Heart right ventricle (tissue), 16 donors: ENCODE data around the gene GARRE1. TPM values are rescaled to one million over a fixed set of nuclear protein-coding genes. Genes with fewer than 3 reads are reported as not detected.

Experiments used
- ATAC-seq, 8 donors: fragments of 200-7000 bp; cut with Tn5 transposase; one replicate each; pipeline ENCODE4 v1.9.1; 2020; ENCODE audit warnings: mild to moderate bottlenecking in 8 of 8, moderate library complexity in 8 of 8, moderate number of reproducible peaks in 1 of 8
- DNase-seq, 2 donors: peaks; one replicate each; pipeline ENCODE4 v3.0.0-alpha.2; 2020
- H3K27ac ChIP-seq, 10 donors: fragments of 200-600 bp; sonication (generic) in 2 of 10; one replicate each; pipeline versions ENCODE4 v1.5.0 to v1.8.0; 2020 to 2022; ENCODE audit warnings: mild to moderate bottlenecking in 3 of 10
- H3K27me3 ChIP-seq, 7 donors: fragments of 200-600 bp; one replicate each; pipeline ENCODE4 v1.8.0; 2021 to 2022; ENCODE audit warnings: mild to moderate bottlenecking in 2 of 7
- H3K36me3 ChIP-seq, 9 donors: fragments of 200-600 bp; sonication (generic) in 1 of 9; one replicate each; pipeline versions ENCODE4 v1.5.0 to v1.8.0; 2020 to 2022; ENCODE audit warnings: mild to moderate bottlenecking in 2 of 9
- H3K4me1 ChIP-seq, 9 donors: fragments of 200-600 bp; sonication (generic) in 1 of 9; one replicate each; pipeline versions ENCODE4 v1.5.0 to v1.8.0; 2020 to 2022; ENCODE audit warnings: mild to moderate bottlenecking in 4 of 9
- H3K4me3 ChIP-seq, 10 donors: fragments of 200-600 bp; sonication (generic) in 2 of 10; one replicate each; pipeline versions ENCODE4 v1.5.0 to v1.8.0; 2020 to 2022; ENCODE audit warnings: mild to moderate bottlenecking in 7 of 10, moderate library complexity in 2 of 10
- H3K9me3 ChIP-seq, 11 donors: fragments of 200-600 bp in 10 of 11; sonication (generic) in 2 of 11; one replicate each; pipeline versions ENCODE4 v1.5.0 to v1.8.0; 2013 to 2022; ENCODE audit warnings: mild to moderate bottlenecking in 2 of 11, control low read depth in 1 of 11, moderate library complexity in 1 of 11
- WGBS, 2 donors: extraction: QIAGEN DNeasy Blood & Tissue Kit; methylation state at CpG; one replicate each; pipeline ENCODE4 v1.1.7; 2013; ENCODE audit warnings: inconsistent platforms in 1 of 2; 5-methylcytosine and 5-hydroxymethylcytosine counted together
- intact Hi-C, 10 donors: fragments of 100-400 bp; cut with DNase I; formaldehyde crosslinking; loops; one replicate each; pipeline versions ENCODE4 v1.11.1 to v1.14.2; 2022
- polyA plus RNA-seq, 2 donors: library from polyadenylated mRNA; stranded (reverse); fragments of 200-250 nt; gene quantifications; one replicate each; pipeline ENCODE4 v1.2.3, GENCODE V29; 2013
- total RNA-seq, 10 donors: library from RNA; stranded (reverse); fragmentation: NEBNext Ultra II Directional in 3 of 10; extraction: Animal tissue kit (Norgen Biotek cat#: 25700) in 3 of 10; gene quantifications; one replicate each; pipeline versions ENCODE4 v1.2.1 to v1.2.4, GENCODE V29; 2021 to 2023
- TF ChIP-seq, protein P1 (sequence below), 9 donors: fragments of 200-600 bp; sonication (generic) in 2 of 9; IDR thresholded peaks; one replicate each; pipeline versions ENCODE4 v1.5.0 to v1.8.0; 2021 to 2022; ENCODE audit warnings: antibody characterized with exemption in 9 of 9, mild to moderate bottlenecking in 5 of 9, moderate library complexity in 1 of 9
- donor health status: Arrhythmogenic right ventricular cardiomyopathy.
- donor health status: ischemic (EF 13 %, LVEDD 7.1; RV severe dilation, severe dysfunction).
- donor health status: healthy with polysubstance abuse.
- donor health status: DM: no; HTN: yes; CAD: no.
- donor health status: DM: no; HTN: no; CAD: no.
- donor health status: ischemic (EF 25% LVEDD 6.9; RV normal size, moderate dysfunction).
- donor health status: ischemic (EF 25% LVEDD 5.7; RV mildly dilated, moderate dysfunction).
- donor health status: healthy.
- donor health status: DM: yes; HTN: yes; CAD: no.
- donor health status: Ischemic cardiomyopathy.
- donor health status: ischemic (EF 35%, LVEDD 5.7; RV mildly dilated, moderate dysfunction).
- donor health status: nonischemic (EF 11% LVEDD 7.7; RV severe dilation, severe dysfunction).
- donor health status: DM: yes; HTN: yes; CAD: no.
- donor health status: PGD.
- donor health status: ischemic (EF 29% LVEDD 5.4; RV normal size, mild dysfunction).
- donor health status: nonischemic (EF 23%, LVEDD 6.1; RV moderate dilation, normal function).

Gene GARRE1
- total and polyA plus RNA-seq, 12 donors = 7.1 to 28.9 (median 23.0) TPM

- ATAC-seq (peak in 1 of 8 donors; percentile 12), DNase-seq (no peak)
- Histone ChIP-seq H3K4me1 (peaks cover 5 to 74% (median 42%) of the 10 kb centered on the region in 9 donors), H3K27me3 (peaks cover 0 to 17% (median 0%) of the 10 kb centered on the region in 7 donors), H3K36me3 (peaks cover 0 to 5% (median 0%) of the 10 kb centered on the region in 9 donors), H3K27ac (no peak overlapping the region), H3K4me3 (no peak overlapping the region), H3K9me3 (no peaks in the 10 kb centered on the region)
- TF ChIP-seq, protein P1, sequence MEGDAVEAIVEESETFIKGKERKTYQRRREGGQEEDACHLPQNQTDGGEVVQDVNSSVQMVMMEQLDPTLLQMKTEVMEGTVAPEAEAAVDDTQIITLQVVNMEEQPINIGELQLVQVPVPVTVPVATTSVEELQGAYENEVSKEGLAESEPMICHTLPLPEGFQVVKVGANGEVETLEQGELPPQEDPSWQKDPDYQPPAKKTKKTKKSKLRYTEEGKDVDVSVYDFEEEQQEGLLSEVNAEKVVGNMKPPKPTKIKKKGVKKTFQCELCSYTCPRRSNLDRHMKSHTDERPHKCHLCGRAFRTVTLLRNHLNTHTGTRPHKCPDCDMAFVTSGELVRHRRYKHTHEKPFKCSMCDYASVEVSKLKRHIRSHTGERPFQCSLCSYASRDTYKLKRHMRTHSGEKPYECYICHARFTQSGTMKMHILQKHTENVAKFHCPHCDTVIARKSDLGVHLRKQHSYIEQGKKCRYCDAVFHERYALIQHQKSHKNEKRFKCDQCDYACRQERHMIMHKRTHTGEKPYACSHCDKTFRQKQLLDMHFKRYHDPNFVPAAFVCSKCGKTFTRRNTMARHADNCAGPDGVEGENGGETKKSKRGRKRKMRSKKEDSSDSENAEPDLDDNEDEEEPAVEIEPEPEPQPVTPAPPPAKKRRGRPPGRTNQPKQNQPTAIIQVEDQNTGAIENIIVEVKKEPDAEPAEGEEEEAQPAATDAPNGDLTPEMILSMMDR (IDR thresholded peaks at IDR 0.05) = no peak
- intact Hi-C loops = loop anchor here in 5 of 10 donors (5.0 to 10.0 kb wide), 4 partner anchors 65 to 78 kb away; no protein-coding TSS in a partner anchor
- WGBS, 2 donors = 67 to 78% methylated on average over 3 of the region's 3 CpGs
Measured at GRCh38 chr19:34259367-34260095, 5.2 kb downstream of the GARRE1 start.

DNA sequence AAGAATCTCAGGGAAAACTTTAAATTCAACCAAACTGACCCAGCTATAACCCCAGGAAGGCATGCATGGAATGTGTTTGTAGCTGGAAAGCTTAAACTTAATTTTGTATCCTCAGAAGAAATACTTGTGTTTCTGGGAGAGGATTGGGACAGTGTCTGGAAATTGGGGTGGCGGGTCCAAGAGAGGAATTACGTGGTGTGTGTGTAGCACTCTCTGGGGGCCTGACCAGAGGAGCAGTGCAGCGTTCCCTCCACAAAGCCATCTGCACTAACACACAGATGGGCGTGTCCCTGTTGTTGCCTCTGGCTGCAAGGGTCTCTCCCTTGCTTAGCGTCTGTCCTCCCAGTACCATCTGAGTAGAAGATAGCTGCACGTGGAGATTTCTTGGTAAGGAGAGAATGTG lies 6.4 kb downstream of the GARRE1 start:
- Histone ChIP-seq H3K9me3 (no peaks in the 10 kb centered on the region), H3K4me1 (peaks cover 5 to 78% (median 50%) of the 10 kb centered on the region in 9 donors), H3K27ac (peak overlapping the region in 1 of 10 donors; percentile 1), H3K36me3 (peaks cover 0 to 5% (median 0%) of the 10 kb centered on the region in 9 donors), H3K27me3 (peaks cover 0 to 8% (median 0%) of the 10 kb centered on the region in 7 donors), H3K4me3 (no peak overlapping the region)
- WGBS, 2 donors = 26 to 37% methylated on average over 6 of the region's 6 CpGs
- ATAC-seq (peak in 5 of 8 donors; percentile 12 to 51 (median 38)), DNase-seq (no peak)
- TF ChIP-seq, protein P1 (IDR thresholded peaks at IDR 0.05) = no peak
- intact Hi-C loops = loop anchor here in 1 of 10 donors (10.0 kb wide), 1 partner anchor 64 kb away; no protein-coding TSS in a partner anchor

DNA sequence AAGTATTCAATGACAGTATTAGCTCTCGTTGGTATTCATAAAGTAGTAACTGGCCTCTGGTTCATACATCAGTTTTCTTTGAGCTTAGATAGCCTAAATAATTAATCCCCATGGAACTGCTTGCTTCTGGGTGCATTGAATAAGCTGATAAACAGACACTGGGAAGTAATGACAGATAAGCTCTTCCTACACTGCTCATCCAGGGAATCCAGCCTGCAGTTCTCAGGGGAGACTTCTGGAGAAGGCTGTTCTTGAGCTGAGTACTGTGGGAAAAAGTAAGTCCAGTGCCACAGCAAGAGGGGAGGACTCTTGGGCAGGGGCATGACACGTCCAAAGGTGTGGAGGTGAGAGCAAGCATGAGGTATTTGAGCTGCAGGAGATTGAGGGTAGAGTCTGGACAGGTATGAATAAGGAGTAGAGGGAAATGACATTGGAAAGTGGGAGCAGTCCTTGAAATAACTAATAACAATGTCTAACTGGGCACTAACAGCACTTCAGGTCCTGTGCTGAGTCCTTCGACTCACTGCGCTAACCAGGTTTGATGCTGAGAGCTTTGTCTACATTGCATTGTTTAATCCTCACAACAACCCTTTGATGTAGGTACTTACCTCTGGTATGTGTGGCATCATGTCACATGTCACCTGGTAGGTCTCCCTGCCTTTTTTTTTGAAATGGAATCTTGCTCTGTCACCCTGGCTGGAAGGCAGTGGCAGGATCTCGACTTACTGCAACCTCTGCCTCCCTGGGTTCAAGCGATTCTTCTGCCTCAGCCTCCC lies 7.2 kb downstream of the GARRE1 start:
- peak overlapping the region in 1 of 10 donors; percentile 1 for H3K27ac ChIP-seq
- TF ChIP-seq, protein P1 (IDR thresholded peaks at IDR 0.05) = no peak
- H3K9me3 ChIP-seq = no peaks in the 10 kb centered on the region
- peaks cover 5 to 75% (median 46%) of the 10 kb centered on the region in 9 donors for H3K4me1 ChIP-seq
- ATAC-seq (no peak), DNase-seq (no peak)
- peaks cover 0 to under 1% (median 0%) of the 10 kb centered on the region in 7 donors for H3K27me3 ChIP-seq
- H3K36me3 ChIP-seq = peaks cover 0 to 5% (median 0%) of the 10 kb centered on the region in 9 donors
- WGBS, 2 donors = 70 to 71% methylated on average over 6 of the region's 6 CpGs
- H3K4me3 ChIP-seq = no peak overlapping the region
- intact Hi-C loops = loop anchor here in 1 of 10 donors (10.0 kb wide), 1 partner anchor 63 kb away; no protein-coding TSS in a partner anchor

- WGBS, 2 donors = 72 to 80% methylated on average over 8 of the region's 8 CpGs
- no peaks in the 10 kb centered on the region for H3K9me3 ChIP-seq
- H3K4me3 ChIP-seq = no peak overlapping the region
- H3K27me3 ChIP-seq = no peaks in the 10 kb centered on the region
- H3K36me3 ChIP-seq = peaks cover 0 to 1% (median 0%) of the 10 kb centered on the region in 9 donors
- DNase-seq (no peak), ATAC-seq (no peak)
- H3K27ac ChIP-seq = peak overlapping the region in 2 of 10 donors; percentile 13 to 89
- intact Hi-C loops = loop anchor here in 1 of 10 donors (10.0 kb wide), 1 partner anchor 61 kb away; no protein-coding TSS in a partner anchor
- H3K4me1 ChIP-seq = peaks cover 5 to 82% (median 45%) of the 10 kb centered on the region in 9 donors
- TF ChIP-seq, protein P1 (IDR thresholded peaks at IDR 0.05) = no peak
Measured at GRCh38 chr19:34263745-34264237, 9.4 kb downstream of the GARRE1 start.
